Astrocyte of the spinal cord (primary cell): ENCODE results near the gene TRMT1.
A peak's percentile ranks its signal among the peaks of the same experiment; 100 is the strongest.

Experiments used
- DNase-seq: peaks from one replicate; pipeline ENCODE4 v3.0.0; 2011; ENCODE audit warnings: low read depth, low spot score
- H3K4me3 ChIP-seq: 2 replicates; pipeline ENCODE4 v1.5.1; 2011; ENCODE audit warnings: low read depth, mild to moderate bottlenecking, low read length, moderate library complexity
- CTCF ChIP-seq: IDR thresholded peaks from 2 replicates; pipeline ENCODE4 v1.5.1; 2012; ENCODE audit warnings: low read depth, mild to moderate bottlenecking, low read length, inconsistent platforms
- in situ Hi-C: cut with HindIII; loops from 2 replicates; pipeline ENCODE4 v1.10.0; 2017; ENCODE audit warnings: low sequenced_read_pairs

Gene TRMT1

GRCh38 chr19:13057147-13057572, 59.4 kb downstream of the TRMT1 start:
- TF ChIP-seq CTCF = no peak
- in situ Hi-C loops = no loop called here
- no peak for DNase-seq
- no peak overlapping the region for H3K4me3 ChIP-seq

GRCh38 chr19:13056052-13056660, 60.4 kb downstream of the TRMT1 start:
- H3K4me3 ChIP-seq = no peak overlapping the region
- in situ Hi-C loops = no loop called here
- TF ChIP-seq CTCF = no peak
- peak; percentile 93 for DNase-seq

- DNase-seq = peak; percentile 99
- peak overlapping the region; percentile 2 for H3K4me3 ChIP-seq
- in situ Hi-C loops = no loop called here
Measured at GRCh38 chr19:13055213-13056051, 61.1 kb downstream of the TRMT1 start.

More at GRCh38 chr19:13055213-13056051, 61.1 kb downstream of the TRMT1 start:
- no peak for TF ChIP-seq CTCF
